ENCODE results near the gene RPH3AL. TPM values are rescaled to one million over a fixed set of nuclear protein-coding genes. Genes with fewer than 3 reads are reported as not detected.

RPH3AL gene
- total RNA-seq, 4 donors from 2014 or later, result 13.0 to 49.2 (median 26.9) TPM

GRCh38 chr17:391850-392249 lies 39.2 kb upstream of the RPH3AL start:
- no peak for TF ChIP-seq CTCF (IDR thresholded peaks at IDR 0.05; ENCODE audit: low read depth)

- no peak for TF ChIP-seq CTCF (IDR thresholded peaks at IDR 0.05; ENCODE audit: low read depth)
Measured at GRCh38 chr17:390025-390424, 37.4 kb upstream of the RPH3AL start.

- no peak for TF ChIP-seq CTCF (IDR thresholded peaks at IDR 0.05; ENCODE audit: low read depth)
Measured at GRCh38 chr17:388087-388486, 35.5 kb upstream of the RPH3AL start.

GRCh38 chr17:386141-386876 lies 33.7 kb upstream of the RPH3AL start:
- no peak for TF ChIP-seq CTCF (IDR thresholded peaks at IDR 0.05; ENCODE audit: low read depth)

GRCh38 chr17:385836-386140 lies 33.2 kb upstream of the RPH3AL start:
- TF ChIP-seq CTCF (IDR thresholded peaks at IDR 0.05; ENCODE audit: low read depth), result no peak

- no peak for TF ChIP-seq CTCF (IDR thresholded peaks at IDR 0.05; ENCODE audit: low read depth)
Measured at GRCh38 chr17:385178-385835, 32.7 kb upstream of the RPH3AL start.

GRCh38 chr17:384622-385177 lies 32.1 kb upstream of the RPH3AL start:
- no peak for TF ChIP-seq CTCF (IDR thresholded peaks at IDR 0.05; ENCODE audit: low read depth)
